H1 (cell line): Measurements from ENCODE around the gene CUL1. TPM values are rescaled to one million over a fixed set of nuclear protein-coding genes. Genes with fewer than 3 reads are reported as not detected.

Source experiments
- CTBP2 ChIP-seq: IDR thresholded peaks from 2 replicates; pipeline ENCODE4 v1.7.0; 2011; ENCODE audit warnings: borderline replicate concordance, mild to moderate bottlenecking, moderate library complexity, mixed read lengths, low read length; ENCODE audit not compliant: insufficient read depth, insufficient read length
- GTF2F1 ChIP-seq: IDR thresholded peaks from 2 replicates; pipeline ENCODE4 v1.6.1; 2012; ENCODE audit warnings: low read depth, low read length, improper control_type of control experiment, borderline replicate concordance
- polyA plus RNA-seq, 7 experiments: library from polyadenylated mRNA; depleted of rRNA in 3 of 7; stranded (reverse) in 5 of 7; unstranded in 2 of 7; fragments of >200 nt in 5 of 7; fragments of 200-250 nt in 2 of 7; gene quantifications; 1 replicate in 5 of 7; 2 replicates in 1 of 7; 4 replicates in 1 of 7; pipeline versions ENCODE4 v1.2.1 to v1.2.3, GENCODE V29; 2011 to 2013; ENCODE audit warnings: missing spikeins in 2 of 7, mixed read lengths in 2 of 7
- total RNA-seq: library from RNA; stranded (reverse); fragmentation: NEBNext Ultra II Directional; extraction: Animal tissue kit (Norgen Biotek cat#: 25700); gene quantifications from 2 replicates; pipeline ENCODE4 v1.2.1, GENCODE V29; 2021

The CUL1 gene
- total and polyA plus RNA-seq, 2 of the 8 experiments (the other 6 are each of a cell fraction or from before 2014, with no cell fraction given): 33.0 to 77.3 TPM

- TF ChIP-seq CTBP2 (no peak), GTF2F1 (no peak)
These were observed 92.1 kb downstream of the CUL1 start (continued) for GRCh38 chr7:148790850-148791249.
